GM19438 (cell line): Measurements from ENCODE around the gene PUS1.

Source experiments
- ATAC-seq: cut with Tn5 transposase; IDR thresholded peaks from one replicate; pipeline ENCODE4 v1.9.1; 2021; ENCODE audit warnings: low read depth; ENCODE audit not compliant: unreplicated experiment

PUS1 gene

GRCh38 chr12:131989021-131989420 lies 59.9 kb downstream of the PUS1 start:
- ATAC-seq, result no peak

- ATAC-seq, result no peak
Measured at GRCh38 chr12:131990066-131990979, 61.2 kb downstream of the PUS1 start.

GRCh38 chr12:131990980-131991305 lies 61.9 kb downstream of the PUS1 start:
- no peak for ATAC-seq

GRCh38 chr12:131991816-131992430 lies 62.8 kb downstream of the PUS1 start:
- ATAC-seq, result no peak

GRCh38 chr12:131994589-131994988 lies 65.5 kb downstream of the PUS1 start:
- peak; percentile 89 for ATAC-seq
